Esophagus muscularis mucosa (tissue), 4 donors: Measurements from ENCODE around the gene CCL18.

Experiments used
- EP300 ChIP-seq: sonication (generic); formaldehyde crosslinking; IDR thresholded peaks from one replicate; pipeline ENCODE4 v1.6.1; 2017; ENCODE audit warnings: antibody characterized with exemption
- POLR2A ChIP-seq: fragments of 450-650 bp; IDR thresholded peaks from one replicate; pipeline ENCODE4 v1.6.1; 2017; ENCODE audit warnings: antibody characterized with exemption, moderate library complexity, mild to moderate bottlenecking, low read depth
- POLR2AphosphoS5 ChIP-seq, 2 donors: sonication (generic); formaldehyde crosslinking; IDR thresholded peaks; one replicate each; pipeline ENCODE4 v1.6.1; 2017; ENCODE audit warnings: antibody characterized with exemption in 2 of 2
- TF ChIP-seq, protein P1 (sequence below), 3 experiments: fragments of 200-600 bp in 2 of 3; fragments of 450-650 bp in 1 of 3; sonication (generic) in 2 of 3; IDR thresholded peaks; one replicate each; pipeline ENCODE4 v1.5.1; 2017 to 2019; ENCODE audit warnings: antibody characterized with exemption in 3 of 3, mild to moderate bottlenecking in 2 of 3, moderate library complexity in 1 of 3

DNA sequence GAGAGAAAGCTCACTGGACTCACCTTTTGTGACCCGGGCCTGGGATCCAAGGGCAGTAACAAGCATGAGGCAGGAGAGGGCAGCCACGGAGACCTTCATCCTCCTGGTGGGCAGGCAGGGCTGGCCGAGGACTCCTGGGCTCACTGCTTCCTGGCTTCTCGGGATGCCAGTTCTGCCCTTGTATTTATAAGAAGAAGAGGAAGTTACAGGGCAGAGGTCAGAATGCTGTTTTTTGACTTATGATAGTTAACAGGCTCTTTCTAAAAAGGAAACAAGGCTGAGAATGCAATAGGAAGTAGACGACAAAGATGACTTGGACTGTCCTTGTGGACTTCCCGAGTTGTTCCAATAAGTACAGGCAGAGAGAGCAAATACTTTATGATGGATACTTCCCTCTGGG lies 46.3 kb upstream of the CCL18 start, which contains the start of gene CCL23:
- TF ChIP-seq, protein P1, sequence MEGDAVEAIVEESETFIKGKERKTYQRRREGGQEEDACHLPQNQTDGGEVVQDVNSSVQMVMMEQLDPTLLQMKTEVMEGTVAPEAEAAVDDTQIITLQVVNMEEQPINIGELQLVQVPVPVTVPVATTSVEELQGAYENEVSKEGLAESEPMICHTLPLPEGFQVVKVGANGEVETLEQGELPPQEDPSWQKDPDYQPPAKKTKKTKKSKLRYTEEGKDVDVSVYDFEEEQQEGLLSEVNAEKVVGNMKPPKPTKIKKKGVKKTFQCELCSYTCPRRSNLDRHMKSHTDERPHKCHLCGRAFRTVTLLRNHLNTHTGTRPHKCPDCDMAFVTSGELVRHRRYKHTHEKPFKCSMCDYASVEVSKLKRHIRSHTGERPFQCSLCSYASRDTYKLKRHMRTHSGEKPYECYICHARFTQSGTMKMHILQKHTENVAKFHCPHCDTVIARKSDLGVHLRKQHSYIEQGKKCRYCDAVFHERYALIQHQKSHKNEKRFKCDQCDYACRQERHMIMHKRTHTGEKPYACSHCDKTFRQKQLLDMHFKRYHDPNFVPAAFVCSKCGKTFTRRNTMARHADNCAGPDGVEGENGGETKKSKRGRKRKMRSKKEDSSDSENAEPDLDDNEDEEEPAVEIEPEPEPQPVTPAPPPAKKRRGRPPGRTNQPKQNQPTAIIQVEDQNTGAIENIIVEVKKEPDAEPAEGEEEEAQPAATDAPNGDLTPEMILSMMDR (IDR thresholded peaks at IDR 0.05), result no peak
- TF ChIP-seq POLR2A (no peak), POLR2AphosphoS5 (IDR thresholded peaks at IDR 0.05) (no peak), EP300 (no peak)
